GM21825 (cell line): ENCODE data around the gene C1QTNF6.

ENCODE experiments used
- ATAC-seq: cut with Tn5 transposase; IDR thresholded peaks from one replicate; pipeline ENCODE4 v1.9.1; 2021; ENCODE audit warnings: mild to moderate bottlenecking, moderate library complexity; ENCODE audit not compliant: unreplicated experiment

Gene C1QTNF6

DNA sequence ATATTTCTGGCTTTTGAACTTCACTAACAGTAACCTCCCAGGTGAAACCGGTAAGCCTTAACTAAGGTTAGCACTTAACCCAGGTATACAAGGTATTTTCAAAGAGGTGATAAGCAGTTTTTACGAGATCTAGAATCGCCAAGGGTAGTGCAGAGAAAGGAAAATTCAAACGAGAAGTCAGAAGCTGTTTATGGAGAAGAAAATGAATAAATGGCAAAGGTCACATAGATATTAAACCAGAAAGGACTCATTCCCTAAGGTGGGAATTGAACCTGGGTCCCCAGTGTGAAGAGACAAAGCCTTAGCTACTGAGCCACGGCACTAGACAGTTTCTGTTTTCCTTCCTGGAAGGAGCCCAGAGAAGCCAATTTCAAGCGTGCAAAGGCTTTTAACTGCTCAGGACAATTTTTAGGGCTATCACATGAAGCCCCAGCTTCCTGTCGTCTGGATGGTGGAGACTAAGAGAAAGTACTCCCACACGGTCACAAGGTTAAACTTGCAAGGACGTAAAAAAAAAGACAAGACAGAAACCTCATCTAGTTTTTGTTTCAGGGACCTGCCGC, 5.7 kb upstream of the C1QTNF6 start:
- ATAC-seq: no peak

DNA sequence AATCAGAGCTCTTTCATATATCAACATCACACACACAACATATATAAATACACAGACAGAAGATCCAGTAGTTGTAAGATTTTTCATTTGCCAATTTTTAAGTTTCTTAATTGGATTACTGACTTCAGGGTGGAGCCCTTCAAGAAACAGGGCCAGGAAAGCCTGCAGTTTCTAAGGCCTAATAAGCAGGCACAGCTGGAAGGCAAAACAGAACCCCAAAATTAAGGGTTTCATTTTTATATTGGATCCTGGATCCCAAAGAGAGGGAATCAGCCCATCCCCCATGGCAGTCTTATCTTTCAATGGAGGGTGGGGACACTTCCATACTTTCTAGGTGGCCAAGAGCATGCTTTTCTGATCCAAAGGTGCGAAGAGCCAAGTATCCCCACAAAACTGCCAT, 4.7 kb upstream of the C1QTNF6 start:
- no peak for ATAC-seq

DNA sequence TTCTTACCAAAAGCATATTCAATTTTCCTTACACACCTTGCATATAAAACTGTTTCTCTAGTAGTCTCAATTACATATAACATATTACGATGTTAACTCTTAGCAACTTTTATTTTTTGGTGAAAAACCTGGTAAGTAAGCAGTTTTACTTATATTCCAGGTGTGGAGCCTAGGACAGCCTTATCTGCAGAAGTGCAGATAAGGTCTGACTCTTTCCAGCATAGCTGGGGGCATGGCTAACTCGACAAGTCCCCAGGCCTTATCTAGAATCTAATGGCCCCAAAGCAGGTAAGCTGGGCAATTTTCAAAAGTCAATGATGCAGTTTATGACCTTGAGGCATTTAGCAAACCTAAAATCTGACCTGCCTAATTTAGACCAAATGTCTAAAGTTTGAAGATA, 4.2 kb upstream of the C1QTNF6 start:
- ATAC-seq: no peak

DNA sequence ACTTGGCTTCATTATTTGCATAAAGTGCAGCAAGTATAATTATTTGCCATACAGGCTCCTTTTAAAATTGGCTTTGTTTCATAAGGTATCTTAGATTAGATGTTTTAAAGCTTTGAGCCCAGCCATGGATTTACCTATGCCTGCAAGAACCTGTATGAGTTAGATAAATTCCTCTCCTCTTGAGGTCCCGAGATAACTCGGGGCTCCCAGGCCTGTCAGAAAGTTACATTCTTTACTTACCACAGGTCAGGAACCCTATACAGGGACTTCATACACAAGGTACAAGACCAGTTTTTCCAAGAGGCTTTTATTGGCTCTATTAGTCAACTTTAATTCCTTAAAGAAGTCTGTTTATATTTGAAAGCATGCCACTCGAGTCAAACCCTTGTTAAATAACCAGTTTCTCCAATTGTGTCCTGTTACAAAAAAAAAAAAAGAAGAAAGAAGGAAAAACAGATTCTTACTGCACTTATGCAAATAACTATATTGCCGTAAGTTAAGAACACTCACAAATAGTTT, 2.3 kb upstream of the C1QTNF6 start:
- ATAC-seq: no peak

DNA sequence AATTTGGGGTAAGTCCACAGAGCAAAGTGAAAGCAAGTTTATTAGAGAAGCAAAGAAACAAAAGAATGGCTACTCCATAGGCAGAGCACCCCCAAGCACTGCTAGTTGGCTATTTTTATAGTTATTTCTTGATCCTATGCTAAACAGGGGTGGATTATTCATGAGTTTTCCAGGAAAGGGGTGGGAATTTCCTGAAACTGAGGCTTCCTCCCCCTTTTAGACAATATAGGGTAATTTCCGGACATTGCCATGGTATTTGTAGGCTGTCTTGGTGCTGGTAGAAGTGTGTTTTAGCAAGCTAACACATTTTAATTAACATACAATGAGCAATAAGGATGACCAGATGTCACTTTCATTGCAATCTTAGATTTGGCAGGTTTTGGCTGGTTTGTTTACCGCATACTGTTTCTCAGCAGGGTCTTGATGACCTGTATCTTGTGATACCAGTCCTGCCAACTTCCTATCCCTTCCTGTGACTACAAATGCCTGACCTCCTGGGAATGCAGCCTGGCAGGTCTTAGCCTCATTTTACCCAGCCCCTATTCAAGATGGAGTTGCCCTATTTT, 937 bp upstream of the C1QTNF6 start:
- ATAC-seq: no peak

DNA sequence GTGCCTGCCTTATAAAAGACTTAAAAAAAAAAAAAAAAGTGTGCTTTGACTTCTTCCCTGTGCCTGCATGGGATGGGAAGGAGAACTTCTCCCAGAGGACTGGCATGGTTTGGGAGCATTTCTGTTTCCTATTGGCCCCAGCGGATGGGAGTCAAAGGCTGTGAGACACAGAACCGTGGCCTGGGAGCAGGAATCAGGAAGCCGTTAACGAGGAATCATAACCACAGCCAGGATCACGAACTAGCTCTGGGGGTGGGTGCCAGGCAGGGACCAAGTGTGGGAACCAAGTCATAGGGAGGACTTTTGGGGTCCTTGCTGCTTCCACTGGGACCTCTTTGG, 526 bp downstream of the C1QTNF6 start:
- no peak for ATAC-seq

DNA sequence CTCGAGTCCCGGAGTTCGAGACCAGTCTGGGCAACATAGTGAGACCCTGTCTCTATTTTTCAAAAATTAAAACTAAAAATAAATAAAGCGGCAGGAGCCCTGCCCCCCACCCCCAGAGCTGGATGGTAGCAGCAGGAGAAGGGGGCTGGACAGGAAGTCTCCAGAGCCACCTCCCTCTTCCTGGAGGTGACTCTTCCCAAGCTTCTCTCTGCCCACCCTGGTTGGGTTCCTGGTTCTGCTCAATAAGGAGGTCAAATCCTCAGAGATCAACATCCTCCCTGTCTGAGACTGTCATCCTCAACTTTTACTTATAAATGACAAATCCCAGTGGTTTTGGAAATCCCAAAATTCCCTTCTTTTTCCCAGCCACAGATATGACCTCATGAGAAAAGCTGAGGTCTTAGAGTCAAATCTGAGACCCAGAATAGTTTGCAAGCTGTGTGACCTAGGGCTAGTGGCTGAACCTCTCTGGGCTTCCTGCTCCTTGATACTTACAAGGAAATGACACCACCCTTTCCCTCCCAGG, 987 bp downstream of the C1QTNF6 start:
- ATAC-seq: no peak

DNA sequence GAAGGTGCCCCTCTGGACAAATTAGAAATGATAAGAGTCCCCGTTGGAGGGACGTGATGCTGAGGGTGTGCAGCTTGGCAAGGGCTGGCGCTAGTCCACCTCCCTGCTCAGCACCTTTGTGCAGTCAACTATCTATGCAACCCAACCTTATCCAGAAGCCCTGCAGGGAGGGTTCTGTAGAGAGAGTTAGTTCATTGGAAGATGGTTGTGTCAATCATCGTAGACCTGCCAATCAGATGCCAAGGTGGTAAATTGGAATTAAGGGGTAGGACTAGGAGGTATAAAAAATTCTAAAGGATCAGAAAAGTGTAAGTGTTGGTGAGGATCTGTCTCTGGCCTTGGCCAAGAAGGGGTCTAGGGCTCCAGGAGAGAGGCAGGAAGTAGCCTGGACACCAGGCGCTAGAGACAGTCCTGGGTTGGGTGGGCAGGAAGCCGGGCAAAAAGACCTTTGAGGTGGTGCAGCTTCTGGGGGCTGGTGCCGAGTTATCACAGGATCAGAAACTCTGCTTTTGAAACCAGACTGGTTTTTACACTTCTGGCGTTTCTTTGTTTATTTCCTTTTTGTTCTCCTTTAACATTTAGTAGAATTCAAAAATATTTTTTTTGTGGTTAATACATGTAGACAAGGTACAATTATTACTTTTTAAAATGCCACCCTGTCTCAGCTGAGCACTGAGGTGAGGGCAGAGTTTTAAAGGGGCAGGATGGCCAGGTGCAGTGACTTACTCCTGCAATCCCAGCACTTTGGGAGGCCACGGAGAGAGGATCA, 1.6 kb downstream of the C1QTNF6 start:
- ATAC-seq: no peak

DNA sequence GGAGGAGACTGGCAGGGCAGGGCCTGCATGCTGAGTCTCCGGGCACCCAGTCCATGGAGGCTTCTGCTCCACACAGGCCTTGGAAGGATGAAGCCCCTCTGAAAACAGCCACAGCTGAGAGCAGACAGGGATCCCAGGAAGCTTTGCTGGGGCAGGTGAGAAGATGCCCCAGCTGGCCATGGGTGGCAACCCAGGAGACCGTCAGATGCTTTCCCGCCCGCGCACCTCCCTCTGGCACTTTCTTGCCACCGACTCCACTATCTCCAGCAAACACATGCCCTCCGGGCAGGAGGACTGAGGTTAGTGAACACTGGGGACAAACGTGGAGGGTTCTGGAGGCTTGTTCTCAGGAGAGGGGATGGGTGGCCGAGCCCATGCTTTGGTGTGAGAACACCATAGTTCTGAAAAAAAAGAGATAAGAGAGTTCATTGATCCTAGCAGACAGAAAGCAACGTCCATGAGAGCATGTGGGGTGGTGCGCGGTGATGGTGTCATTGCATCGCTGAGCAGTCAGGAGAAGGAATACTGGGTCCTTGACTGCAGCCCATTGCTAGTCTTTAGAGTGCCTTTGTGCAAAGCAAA, 2.3 kb downstream of the C1QTNF6 start:
- ATAC-seq: no peak

DNA sequence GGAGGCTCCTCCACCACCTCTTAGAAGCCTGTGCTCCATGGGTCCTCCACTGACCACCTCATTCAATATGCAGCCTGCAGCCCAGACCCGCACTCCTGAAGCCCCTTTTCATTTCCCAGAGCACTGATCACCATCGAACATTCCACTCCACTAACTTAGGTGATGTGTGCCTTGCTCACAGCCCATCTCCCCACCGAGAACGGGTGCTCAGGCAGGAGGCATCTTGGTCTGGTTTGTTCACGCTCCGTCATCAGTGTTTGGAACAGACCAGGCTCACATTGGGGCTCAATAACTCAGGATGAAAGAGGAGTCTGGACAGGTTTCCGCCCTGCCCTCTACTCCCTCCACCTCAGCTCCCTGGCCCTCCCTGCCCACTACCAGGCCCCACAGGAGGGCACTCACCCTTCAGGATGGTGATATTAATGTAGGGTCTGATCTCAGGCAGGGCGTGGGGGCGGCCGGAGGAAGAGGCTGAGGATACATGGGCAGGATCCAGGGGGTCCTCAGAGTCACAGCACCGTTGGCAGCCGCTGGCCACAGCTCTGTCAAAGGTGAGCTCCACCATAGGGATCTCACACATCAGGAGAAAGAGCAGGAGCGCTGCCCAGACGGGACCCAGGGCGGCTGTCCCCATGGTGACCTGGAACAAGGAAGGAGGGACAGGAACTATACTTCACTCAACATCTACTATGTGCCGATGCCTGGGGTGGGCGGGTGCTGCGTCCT, 3.1 kb downstream of the C1QTNF6 start:
- ATAC-seq: no peak

DNA sequence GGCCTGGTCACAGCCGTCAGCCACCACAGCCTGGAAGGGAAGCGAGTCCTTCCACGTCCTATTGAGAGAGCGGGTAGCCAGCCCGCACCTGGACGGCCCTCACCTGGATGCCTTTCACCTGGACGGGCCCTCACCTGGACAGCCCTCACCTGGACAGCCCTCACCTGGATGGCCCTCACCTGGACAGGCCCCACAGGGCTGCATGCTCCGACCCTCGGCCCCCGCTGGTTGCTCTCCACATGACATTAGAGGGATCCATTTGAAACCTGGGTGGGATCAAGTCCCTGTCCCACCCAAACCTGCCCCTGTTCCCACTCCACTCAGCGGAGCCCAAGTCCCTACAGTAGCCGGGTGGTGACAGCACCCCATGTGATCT, 3.7 kb downstream of the C1QTNF6 start:
- no peak for ATAC-seq

DNA sequence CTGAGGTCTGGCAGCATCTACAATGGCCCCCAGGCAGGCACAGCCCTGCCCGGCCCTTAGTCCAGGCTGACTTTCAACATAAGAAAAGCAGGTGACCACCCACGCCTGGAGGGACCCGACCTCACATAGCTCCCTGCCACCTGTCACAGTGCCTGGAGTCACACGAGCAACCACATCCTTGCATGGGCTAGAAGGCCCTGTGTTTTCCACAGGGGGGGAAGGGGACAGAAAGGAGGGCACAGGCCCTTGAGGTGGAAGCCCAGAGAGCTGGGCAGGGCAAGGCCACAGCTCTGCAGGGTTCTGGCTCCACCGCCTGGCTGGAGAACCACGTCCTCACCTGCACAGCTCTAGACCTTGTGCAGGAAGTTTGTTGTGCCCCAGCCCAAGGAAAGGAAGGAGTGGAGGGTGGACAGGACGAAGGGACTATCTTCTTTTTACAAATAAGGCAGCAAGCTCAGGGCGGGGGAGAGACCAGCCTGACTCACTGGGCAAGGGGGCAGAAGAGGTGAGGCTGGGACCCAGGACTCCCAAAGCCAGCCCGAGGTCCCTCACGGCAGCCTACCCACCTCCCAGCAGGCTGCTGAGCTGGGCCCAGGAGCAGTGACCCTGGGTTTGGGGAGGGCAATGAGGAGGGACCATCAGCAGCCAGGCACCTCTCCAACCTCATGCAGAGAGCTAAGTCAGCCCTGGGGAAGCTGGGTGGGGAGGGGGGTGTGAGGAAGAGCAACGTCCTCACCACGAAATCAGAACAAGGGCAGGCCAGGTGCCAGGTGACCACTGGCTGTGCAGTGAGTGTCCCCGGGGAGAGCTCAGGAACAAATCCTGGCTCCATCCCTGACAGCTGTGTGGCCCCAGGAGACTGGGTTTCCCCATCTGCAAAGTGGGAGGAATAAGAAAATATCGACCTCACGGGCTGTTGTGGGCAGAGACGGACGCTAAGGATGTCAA, 4.3 kb downstream of the C1QTNF6 start:
- no peak for ATAC-seq

DNA sequence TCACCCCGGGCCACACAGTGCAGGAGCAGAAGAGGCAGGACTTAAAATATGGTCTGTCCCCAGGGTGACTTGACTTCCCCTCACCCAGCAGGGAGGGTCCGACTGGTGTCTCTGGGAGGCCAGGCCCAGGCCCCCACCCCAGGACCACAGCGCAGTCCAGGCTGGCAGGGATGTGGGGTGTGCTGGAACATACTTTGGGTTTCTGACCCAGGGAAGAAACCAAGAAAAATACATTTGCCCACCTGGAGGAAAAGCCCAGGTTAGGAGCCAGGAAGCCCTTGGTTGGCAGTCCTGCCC, 5.2 kb downstream of the C1QTNF6 start:
- ATAC-seq: no peak

DNA sequence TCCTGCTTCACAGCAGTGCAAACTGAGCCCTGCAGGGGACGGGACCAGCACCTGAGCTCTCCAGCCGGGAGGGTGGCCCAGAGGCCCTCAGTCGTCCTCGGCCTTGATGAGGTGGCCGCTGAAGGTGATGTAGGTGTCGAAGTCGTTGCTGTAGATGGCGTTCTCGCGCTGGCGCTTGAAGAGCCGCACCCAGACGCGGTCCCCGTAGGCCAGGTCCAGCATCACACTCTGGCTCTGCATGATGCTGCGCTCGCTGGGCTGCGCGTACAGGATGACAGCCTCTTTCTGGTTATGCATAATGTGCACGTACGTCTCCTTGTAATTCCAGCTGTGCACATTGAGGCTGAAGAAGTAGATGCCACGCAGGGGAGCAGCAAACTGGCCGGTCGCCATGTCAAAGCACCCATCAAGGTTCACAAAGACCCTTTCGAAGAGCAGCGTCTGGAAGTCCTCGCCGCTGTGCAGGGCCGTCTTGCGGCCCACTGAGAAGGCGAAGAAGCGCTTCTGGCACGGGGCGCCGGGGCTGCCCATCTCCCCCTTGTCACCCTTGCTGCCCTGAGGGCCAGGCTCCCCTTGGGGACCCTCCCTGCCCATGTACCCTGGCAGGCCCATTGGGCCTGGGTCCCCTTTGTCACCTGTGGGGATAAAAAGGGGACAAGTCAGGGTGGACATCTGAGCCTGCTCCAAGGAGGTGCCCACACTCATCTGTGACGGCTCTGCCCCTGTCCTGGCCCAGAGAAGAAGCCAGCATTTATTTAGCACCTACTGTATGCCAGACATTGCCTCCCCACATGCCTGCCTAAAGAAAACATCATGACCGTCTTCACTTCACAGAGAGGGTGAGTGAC, 5.7 kb downstream of the C1QTNF6 start:
- no peak for ATAC-seq

DNA sequence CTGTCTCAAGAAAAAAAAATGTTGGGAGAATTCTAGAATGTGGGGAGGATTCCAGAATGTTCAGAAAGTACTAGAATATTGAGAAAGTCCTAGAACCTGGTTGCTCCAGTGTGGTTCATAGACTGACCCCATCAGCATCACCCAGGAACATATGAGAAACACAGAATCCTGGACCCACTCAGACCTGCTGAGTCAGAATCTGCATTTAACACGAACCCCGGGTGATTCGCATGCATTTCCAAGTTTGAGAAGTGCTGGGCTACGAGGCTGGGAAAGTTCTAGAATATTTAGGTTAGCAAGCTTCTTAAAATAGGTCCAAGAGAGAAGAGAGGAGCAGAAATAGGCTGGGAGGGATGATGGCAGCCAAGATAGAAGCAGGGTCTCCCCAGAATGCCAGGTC, 6.4 kb downstream of the C1QTNF6 start:
- ATAC-seq: no peak

DNA sequence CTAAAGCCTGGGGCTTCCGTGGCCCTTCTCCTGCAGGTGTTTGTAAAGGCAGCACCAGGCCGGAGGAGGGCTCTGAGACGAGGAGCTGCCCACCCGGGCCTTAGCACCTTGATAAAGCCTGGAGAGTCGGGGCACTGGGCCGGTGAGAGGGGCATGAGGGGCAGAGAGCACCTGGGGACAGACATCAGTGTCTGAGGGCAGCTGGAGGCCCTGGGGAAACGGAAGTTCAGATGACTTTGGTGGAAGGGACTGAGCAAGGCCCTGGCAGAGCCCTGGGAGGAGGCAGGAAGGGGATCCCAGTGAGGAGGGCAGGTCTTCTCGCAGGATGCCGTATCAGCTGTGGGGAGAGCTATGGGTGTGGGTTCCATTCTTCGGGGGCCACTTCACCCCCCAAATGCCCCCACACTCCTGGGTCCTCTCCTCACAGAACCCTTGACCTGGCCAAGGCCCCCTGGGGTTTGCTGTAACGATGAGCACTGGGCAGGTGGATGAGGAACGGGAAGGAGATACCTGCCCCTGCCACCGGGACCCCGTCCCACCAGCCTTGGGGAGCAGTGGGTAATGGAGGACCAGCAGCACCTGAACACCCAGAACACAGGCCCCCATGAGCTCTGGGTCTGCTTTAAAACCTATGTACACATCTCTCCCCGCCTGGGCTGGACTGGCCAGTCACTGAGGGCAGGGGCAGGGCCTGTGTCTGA, 7.4 kb downstream of the C1QTNF6 start:
- no peak for ATAC-seq

DNA sequence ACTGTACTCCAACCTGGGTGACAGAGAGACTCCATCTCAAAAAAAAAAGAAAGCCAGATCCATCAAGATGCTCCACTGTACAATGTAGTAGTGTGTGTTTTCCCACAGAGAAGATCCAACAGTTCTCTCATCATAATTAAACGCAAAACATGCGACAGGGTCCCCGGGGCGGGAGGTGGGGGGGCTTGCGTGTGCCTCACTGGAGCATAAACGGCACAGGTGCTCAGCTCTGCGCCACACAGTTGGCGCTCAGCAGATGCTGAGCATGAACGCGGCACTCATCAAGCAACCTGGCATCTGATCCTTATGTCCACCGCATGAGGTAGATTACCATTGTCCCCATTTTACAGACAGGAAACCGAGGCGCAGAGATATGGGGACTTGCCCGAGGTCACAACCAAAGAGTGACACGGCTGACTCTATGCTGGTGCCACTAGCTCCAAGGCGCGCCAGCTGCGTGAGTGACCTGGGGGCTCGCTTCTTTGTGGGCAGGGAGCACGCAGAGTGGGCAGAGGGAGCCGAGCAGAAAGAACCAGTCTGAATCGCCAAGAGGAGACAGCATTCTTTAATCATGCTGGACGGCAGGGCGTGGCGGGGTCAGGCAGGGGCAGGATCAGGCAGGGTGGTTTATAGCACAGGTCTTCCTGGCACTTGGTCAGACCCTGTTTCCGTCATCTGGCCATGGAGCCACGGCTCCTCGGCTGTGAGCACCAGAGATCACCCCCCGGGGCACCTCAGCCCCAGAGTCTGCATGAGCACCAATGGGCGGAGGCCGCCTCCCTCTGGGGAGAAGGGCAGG, 8.2 kb downstream of the C1QTNF6 start:
- no peak for ATAC-seq

DNA sequence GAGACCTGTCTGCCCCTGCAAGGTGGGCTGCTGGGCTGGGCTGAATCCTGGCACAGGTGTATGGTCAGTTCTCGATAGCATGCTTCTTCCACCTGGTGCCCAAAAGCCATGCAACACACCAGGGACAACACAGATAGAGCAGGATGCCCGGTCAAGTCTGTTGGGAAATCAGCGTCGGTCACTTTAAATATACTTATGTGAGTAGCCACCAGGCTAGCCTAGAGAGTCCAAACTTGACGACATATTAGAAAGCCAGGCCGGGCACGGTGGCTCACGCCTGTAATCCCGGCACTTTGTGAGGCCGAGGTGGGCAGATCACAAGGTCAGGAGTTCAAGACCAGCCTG, 8.9 kb downstream of the C1QTNF6 start:
- ATAC-seq: no peak
